Endothelial cell of umbilical vein (primary cell): ENCODE measurements around the gene MBNL2.

Source experiments
- CTCF ChIP-seq, 2 donors: IDR thresholded peaks; 1 replicate in 1 of 2; 2 replicates in 1 of 2; pipeline ENCODE4 v1.5.1; 2011; ENCODE audit warnings: low read length in 2 of 2, mild to moderate bottlenecking in 2 of 2, moderate library complexity in 2 of 2, control low read depth in 1 of 2, inconsistent platforms in 1 of 2, low read depth in 1 of 2; ENCODE audit not compliant: insufficient read depth in 1 of 2; ENCODE audit errors: extremely low read depth in 1 of 2
- JUN ChIP-seq: IDR thresholded peaks from 2 replicates; pipeline ENCODE4 v1.6.1; 2011; ENCODE audit warnings: borderline replicate concordance, low read depth; ENCODE audit not compliant: insufficient read length, insufficient read depth
- POLR2A ChIP-seq: IDR thresholded peaks from 2 replicates; pipeline ENCODE4 v1.6.1; 2012; ENCODE audit warnings: low read depth, mild to moderate bottlenecking, control low read depth, low read length
- POLR2AphosphoS5 ChIP-seq: IDR thresholded peaks from 2 replicates; pipeline ENCODE4 v1.6.1; 2012; ENCODE audit warnings: low read depth, mild to moderate bottlenecking, control low read depth, low read length, moderate library complexity; ENCODE audit not compliant: insufficient read depth

GRCh38 chr13:97347255-97347932 lies 125.3 kb downstream of the MBNL2 start:
- no peak for TF ChIP-seq POLR2A
- TF ChIP-seq JUN: no peak
- no peak for TF ChIP-seq CTCF (IDR thresholded peaks at IDR 0.05; ENCODE audit: extremely low read depth in 1 of 2, insufficient read depth in 1 of 2, low read depth in 1 of 2, low read length in 2 of 2)
- TF ChIP-seq POLR2AphosphoS5: no peak
